IPS-11a (cell line): ENCODE data around the gene BEAN1.

Experiments used
- H3K4me3 ChIP-seq: one replicate; pipeline ENCODE4 v1.5.1; 2013; ENCODE audit warnings: low read depth, low read length, control low read depth

BEAN1 gene

DNA sequence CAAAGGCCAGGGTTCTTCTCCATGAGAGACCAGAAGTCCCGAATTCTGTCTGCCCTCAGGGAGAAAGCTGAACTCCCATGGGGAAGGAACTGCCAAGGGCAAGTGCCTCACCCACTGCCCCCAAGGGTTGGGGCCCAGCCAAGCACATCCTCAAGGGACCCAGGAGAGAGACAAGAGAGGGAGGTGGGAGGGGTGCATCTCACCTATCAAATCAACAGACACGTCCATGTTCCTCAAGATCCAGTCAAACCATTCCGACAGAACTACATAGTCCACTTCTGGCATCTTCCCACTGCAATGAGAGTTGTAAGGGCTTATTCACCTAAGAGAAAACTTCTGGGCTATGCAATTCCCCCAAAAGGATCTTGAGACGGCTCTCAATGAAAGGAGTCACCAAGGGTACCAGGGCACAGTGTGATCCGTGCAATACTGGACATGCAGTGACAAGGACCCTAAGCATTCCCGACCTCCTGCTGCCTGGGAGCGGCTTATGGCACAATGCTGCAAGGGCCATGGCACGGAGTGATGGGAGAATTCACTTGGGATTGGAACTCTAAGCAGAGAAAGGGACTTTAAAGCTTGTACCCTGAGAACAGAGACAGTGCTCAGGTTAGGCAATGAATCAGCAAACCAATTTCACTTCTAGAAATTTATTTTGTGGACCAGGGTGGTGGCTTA lies 90.6 kb downstream of the BEAN1 start:
- no peak overlapping the region for H3K4me3 ChIP-seq

DNA sequence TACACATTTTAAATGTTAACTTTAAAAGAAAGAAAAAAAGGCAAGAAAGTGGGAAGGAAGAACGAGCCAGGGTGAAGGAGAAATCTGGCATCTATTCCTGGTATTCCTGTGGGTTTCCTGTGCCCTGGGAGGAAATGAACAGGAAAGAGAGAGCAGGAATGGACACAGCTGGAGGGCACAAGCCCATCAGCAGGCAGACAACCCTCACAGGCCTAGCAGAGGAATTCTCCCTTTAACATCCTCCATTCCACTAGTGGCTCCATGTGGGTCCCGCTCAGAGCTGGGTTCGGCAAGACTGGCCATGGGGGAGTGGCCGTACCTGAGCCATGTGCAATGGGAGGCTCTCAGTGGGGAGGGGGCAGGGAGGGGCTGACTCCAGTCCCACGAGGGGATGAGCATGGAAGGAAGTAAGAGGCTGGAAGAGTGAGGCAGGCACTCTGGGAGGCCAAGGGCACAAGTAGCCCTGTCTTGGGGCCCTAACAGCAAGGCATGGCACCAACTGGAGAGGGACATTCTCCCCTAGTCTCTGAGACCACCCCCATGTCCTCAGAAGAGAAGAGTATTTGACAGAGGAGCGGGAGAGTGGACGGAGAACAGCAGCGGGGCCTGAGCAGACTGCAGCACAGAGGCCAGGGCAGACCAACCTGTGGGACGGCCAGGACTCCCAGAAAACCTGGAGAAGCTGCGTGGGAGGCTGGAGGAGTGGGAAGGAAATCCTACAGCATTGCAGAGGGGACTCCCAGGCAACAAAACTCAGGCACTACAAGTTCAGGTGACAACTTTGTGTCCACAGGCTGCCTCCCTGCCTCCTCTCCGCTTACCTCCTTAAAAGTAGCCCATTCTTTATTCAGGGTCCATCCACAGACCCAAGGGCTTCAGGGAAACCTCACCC lies 92.6 kb downstream of the BEAN1 start:
- H3K4me3 ChIP-seq, result no peak overlapping the region

DNA sequence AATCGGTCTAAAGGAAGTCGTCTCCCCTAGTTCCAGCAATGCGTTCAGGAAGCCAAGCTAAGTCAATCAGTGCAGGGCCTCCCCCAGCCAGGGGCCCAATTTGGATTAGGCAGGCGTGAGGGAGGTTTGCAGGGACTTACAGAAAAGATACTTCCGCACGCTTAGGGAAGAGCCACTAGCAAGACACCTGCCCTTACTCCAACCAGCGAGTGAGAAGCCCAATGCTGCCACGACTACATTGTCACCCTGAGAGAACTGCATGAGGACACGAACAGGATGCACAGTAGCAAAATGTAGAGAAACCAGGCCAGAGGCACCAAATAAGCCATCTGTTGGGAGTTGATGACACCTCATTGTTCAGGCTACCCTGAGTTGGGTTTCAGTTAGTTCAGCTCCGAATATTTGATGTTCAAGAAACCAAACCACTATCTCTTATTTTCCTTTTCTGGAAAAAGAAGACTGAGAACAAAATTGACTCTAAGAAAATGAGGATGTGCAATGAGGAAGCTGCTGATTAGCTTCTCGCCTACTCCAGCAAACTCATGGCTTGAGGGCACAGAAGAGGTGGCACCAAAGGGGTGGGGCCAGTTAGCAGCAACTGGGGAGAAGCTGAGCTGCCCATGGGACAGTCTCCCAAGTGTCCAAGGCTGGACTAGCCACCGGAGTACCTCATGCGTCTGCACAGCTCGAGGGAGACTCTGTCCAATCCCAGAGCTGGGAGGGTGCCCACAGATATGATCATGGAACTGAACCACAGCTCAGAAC lies 93.5 kb downstream of the BEAN1 start:
- no peak overlapping the region for H3K4me3 ChIP-seq

DNA sequence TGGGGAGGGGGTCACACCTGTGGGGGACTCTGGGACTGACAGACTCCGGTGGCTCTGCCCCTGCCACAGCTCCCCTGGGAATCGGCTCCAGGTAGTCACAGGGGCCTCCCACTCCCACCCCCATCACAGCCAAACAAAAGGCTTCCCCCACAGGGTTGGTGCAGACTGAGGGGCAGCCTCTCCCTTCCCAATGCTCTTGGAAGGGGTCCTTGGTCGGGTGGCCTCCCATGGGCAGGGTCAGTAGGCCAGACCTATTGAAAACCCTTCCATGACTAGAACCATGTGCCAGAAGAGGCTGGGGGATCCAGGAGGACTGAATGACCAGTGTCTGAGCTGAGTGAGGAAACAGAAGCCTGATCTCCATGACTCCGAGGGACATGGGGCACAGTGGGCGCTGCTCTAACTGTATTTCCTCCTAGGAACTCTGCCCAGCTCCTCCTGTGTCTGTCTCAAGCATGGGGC lies 94.2 kb downstream of the BEAN1 start:
- no peak overlapping the region for H3K4me3 ChIP-seq

DNA sequence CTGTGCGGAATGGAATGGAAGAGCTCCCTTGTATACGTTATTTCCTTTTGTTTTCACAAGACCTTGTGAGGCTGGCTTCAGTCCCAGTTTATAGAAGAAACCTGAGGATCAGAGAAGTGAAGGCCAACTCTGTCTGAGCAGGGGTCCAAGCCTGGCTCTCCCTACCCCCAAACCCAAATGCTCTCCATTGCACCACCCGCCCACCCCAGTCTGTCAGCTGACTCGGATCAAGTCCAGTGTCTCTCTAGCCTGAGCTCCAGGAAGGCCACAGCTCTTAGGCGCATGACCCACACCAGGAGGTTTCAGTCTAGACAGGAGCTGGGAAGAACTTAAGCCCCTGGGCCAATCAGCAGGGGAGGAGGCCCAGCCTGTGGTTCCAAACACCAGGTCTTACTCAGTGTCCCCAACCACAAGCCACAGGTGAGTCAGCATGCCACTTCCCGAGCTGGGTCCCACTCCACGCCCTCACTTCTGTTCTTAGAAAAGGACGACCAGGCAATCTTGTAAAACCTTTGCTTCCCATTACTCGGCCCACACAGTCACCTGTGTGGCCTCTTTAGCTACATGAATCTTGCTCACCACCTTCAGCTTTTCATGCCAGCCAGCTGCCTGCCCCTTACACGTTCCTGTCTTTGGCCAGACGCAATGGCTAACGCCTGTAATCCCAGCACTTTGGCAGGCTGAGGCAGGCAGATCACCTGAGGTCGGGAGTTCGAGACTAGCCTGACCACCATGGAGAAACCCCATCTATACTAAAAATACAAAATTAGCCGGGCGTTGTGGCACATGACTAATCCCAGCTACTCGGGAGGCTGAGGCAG lies 95.1 kb downstream of the BEAN1 start:
- H3K4me3 ChIP-seq, result no peak overlapping the region

DNA sequence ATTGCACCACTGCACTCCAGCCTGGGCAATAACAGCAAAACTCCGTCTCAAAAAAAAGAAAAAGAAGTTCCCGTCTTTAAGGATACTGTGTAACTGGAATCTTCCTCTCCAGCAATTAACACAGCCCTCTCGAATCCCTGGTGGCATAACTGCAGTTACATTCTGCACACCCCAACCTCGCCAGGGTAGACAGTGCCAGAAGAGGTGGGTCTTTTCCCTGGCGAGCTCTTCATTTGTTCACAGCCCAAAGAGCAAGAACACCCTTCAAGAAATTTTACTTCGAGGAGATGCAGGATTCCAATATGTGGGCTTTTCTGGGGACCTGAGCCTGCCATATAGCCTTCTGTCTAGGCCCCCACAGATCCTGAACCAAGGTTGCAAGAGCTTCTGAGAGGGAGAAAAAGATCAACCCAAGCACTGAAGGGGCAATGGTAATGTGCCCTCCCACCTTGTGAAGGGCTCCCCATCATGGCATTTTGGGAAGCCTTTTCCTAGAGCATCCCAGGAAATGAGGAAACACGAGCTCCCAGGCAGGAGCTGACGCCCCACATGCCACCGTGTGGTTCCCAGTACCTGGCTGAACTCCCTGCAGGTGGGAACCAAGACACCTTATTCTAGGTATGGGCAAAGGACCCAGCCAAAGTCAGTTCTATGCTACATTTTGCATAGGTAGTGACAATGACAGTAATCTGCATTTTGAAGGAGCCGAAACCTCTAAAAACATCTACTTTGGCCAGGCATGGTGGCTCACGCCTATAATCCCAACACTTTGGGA lies 95.9 kb downstream of the BEAN1 start:
- H3K4me3 ChIP-seq, result no peak overlapping the region

DNA sequence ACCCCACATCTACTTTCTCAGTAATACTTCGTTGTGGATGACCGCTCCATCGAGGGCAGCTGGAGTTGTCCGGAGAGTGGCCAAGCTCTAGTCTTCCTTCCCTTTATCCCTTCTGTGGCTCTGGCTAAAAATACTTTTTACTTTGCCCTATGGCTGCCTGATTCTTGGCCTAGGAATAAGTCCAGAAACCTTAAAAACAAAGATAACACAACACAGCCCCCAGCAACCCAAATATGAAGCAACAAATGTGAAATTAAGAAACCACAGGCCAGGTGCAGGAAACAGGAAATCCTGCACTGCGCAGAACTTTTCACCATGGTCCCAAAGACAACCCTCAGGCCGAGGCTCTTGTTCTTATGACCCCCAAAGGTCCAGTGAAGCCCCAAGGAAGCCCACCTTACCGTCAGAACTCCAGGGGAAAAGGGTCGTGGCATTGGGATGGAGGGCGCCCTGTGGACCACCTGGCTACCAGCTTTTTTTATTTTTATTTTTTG lies 96.8 kb downstream of the BEAN1 start:
- H3K4me3 ChIP-seq, result no peak overlapping the region

DNA sequence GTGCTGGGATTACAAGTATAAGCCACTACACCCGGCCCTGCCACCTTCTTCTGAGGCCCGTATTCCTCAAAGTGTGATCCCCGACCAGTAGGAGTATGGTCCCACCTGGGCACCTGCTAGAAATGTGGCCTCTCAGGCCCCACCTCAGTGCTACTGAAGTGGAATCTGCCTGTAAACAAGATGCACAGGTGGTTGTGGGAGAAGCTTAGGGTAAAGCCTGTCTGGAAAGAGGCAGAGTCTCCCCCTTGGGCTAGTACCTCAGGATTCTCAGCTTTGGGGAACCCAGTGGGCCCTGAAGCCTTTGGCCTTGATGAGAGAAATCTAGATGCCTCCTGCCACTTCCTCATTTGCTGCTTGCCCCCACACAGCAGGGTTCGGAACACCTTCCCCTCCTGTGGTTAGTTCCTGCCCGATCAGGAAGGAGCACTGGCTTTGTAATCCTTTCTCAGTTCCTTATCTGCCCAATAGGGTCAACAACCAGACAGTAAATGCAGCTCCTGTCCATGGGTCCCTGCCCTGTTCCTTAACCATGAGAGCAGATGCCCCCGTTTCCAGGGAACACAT lies 97.6 kb downstream of the BEAN1 start:
- H3K4me3 ChIP-seq, result no peak overlapping the region

DNA sequence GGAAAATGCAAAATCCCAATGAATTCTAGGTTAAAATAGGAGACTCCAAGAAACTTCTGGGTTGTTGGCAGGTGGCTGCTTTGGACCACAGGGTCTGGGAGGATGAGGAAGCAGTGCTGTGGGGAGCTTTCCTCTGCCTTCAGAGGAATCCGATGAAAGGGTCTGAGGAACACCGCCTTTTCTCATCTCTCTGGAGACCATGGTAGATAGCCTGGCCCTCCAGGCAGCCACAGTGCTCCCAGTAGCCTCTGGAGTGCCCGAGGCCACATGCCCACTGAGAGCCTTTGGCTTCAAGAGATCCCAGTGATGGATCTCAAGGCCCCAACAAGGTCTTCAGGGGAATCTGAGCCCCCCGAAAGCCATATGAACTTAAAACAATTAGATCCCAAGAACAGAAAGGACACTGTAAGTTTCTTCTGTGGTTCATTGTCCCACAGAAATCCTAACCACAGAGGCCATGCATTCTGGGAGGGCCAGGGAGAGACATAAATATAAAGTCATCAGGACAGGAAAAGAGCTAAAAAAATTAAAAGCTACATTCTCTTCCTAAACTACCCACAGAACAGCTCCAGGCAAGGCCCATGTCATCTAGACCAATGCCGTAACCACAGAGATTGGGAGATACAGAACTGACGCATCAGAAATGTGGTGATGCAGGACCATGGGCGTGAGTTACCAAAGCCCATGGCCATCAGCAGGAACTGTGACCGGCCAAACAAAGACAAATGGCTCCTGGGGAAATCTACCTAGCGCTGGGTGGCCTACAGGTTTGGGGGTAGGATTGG lies 98.5 kb downstream of the BEAN1 start:
- H3K4me3 ChIP-seq, result no peak overlapping the region

DNA sequence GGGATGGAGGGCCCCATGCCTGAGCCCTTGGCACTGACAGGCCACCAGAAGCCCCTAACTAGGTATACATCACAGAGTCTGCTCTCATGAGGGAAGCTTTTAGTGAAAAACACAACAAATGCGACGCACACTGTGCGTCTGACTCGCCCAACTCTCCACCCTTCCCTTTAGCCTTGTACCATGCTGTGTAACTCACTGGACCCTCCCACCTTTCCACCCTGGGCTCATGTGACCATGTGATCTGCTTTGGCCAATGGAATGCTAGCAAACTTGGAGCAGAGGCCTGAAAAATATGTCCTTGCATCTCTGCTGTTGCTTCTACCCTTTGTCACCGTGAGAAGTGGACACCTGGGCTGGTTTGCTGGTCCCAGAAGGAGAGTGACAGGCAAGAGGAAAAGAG lies 101.2 kb downstream of the BEAN1 start:
- no peak overlapping the region for H3K4me3 ChIP-seq

DNA sequence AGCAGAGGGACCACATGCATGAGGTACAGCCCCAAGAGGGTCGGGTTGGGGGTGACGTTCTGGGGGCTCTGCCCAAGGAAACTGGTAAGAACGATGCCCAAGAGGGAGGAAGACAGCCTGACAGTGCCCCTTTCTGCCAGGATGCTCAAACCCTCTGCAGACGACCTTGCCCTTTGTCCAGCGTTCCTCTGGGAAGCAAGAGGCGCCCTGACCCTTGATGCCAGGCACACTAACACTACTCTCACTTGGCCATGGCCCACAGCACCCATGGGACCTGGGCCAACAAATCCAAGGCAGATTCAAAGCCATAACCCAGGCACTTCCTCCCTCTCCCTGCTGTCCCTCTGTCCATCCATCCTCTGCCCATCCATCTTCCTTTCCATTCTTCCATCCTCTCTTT lies 102.4 kb downstream of the BEAN1 start:
- no peak overlapping the region for H3K4me3 ChIP-seq
